ENCODE data around the gene SP2. TPM values are rescaled to one million over a fixed set of nuclear protein-coding genes. Genes with fewer than 3 reads are reported as not detected.
A peak's percentile ranks its signal among the peaks of the same experiment; 100 is the strongest.

The SP2 gene
- total and polyA plus RNA-seq, 2 of the 8 experiments (the other 6 are each of a cell fraction or from before 2014, with no cell fraction given) = 5.6 to 13.8 TPM

DNA sequence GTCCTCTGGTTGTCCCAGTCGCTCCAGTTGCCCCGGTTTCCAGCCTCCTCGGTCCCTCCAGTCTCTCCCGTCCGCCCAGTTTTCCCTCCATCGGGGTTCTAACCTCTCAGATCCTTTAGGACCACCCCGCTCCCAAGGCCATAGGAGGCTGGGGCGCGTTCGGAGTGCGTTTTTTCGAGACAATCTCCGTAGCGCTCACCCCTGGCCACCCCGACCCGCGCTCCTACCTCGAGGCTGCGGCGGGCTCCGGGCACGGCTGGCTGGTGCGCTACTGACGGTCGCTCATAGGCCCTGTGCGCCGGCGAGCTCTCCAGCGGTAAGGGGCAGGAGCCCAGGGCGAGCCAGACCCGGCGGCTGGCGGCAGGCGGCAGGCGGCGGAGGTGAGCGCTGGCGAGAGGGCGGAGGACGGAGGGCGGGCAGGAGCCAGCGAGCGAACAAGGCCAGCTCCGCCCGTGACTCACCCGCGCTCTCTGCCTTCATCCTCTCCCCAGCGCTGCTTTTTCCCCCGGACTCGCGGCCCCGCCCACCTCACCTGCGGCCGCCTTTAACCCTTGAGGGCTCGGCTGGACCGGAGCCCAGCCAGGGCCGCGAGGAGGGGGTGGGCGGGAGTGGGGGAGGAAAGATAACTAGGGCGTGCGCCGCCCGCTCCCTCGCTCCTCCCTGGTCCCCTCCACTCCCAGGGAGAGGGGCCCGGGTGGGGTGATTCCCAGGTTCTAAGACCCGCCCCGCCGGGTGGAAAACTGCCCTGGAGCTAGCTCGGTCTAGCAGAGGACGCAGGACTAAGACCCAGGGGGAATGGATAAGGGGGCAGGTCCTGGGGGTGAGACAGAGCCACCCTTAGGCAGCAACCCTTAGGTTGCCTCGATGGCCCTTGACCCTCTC is 45.1 kb upstream of the SP2 start, which contains the start of gene SP6 (continued):
- peak; percentile 67 for TF ChIP-seq KDM4A (IDR thresholded peaks at IDR 0.05; ENCODE audit: low read depth, low read length, severe bottlenecking)
- no peak for TF ChIP-seq RNF2 (IDR thresholded peaks at IDR 0.05; ENCODE audit: borderline replicate concordance, low read depth, low read length, missing control alignments, poor library complexity, severe bottlenecking)
- TF ChIP-seq RAD21 (IDR thresholded peaks at IDR 0.05 in 1 of 2, conservative IDR thresholded peaks at IDR 0.05 in 1 of 2; ENCODE audit: low read depth in 2 of 2, low read length in 2 of 2) = no peak
- TF ChIP-seq GABPA (IDR thresholded peaks at IDR 0.05; ENCODE audit: borderline replicate concordance, insufficient read depth, low read length) = 0 out of 2 replicates have a peak, but pooled peaks have one; percentile 24
- no peak for TF ChIP-seq ZNF274 (IDR thresholded peaks at IDR 0.05; ENCODE audit: borderline replicate concordance, extremely low read depth, low read length)
- TF ChIP-seq SIRT6 (IDR thresholded peaks at IDR 0.05; ENCODE audit: low read length) = no peak
- no peak for TF ChIP-seq CEBPB (IDR thresholded peaks at IDR 0.05; ENCODE audit: low read depth, low read length)
- peak; percentile 3 for TF ChIP-seq EZH2 (IDR thresholded peaks at IDR 0.05; ENCODE audit: low read depth, low read length, severe bottlenecking)
- TF ChIP-seq POU5F1 (IDR thresholded peaks at IDR 0.05; ENCODE audit: low read depth, low read length) = no peak
- peak in 1 of 2 experiments; percentile 66; a peak in 1 of 4 replicates for TF ChIP-seq SIN3A (conservative IDR thresholded peaks at IDR 0.05 in 1 of 2, IDR thresholded peaks at IDR 0.05 in 1 of 2; ENCODE audit: low read depth in 1 of 2, low read length in 2 of 2)
- TF ChIP-seq, protein P1, sequence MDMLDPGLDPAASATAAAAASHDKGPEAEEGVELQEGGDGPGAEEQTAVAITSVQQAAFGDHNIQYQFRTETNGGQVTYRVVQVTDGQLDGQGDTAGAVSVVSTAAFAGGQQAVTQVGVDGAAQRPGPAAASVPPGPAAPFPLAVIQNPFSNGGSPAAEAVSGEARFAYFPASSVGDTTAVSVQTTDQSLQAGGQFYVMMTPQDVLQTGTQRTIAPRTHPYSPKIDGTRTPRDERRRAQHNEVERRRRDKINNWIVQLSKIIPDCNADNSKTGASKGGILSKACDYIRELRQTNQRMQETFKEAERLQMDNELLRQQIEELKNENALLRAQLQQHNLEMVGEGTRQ (IDR thresholded peaks at IDR 0.05; ENCODE audit: low read length) = no peak
- TF ChIP-seq SP1 (IDR thresholded peaks at IDR 0.05; ENCODE audit: low read depth, low read length) = 0 out of 2 replicates have a peak, but pooled peaks have one; percentile 21
- no peak for TF ChIP-seq EP300 (IDR thresholded peaks at IDR 0.05; ENCODE audit: borderline replicate concordance in 1 of 2, low read depth in 2 of 2, low read length in 2 of 2)
- TF ChIP-seq EGR1 (IDR thresholded peaks at IDR 0.05; ENCODE audit: borderline replicate concordance, low read depth, low read length) = peak; percentile 15; the same call in 1 of the 2 replicates
- peak; percentile 92 for TF ChIP-seq TAF1 (IDR thresholded peaks at IDR 0.05; ENCODE audit: low read depth, low read length)
- peak in 1 of 2 experiments; percentile 70; a peak in 2 of 3 replicates for TF ChIP-seq POLR2A (IDR thresholded peaks at IDR 0.05; ENCODE audit: control extremely low read depth in 1 of 2, low read depth in 2 of 2, low read length in 2 of 2)
- no peak for TF ChIP-seq SRF (IDR thresholded peaks at IDR 0.05; ENCODE audit: low read depth, low read length)
- no peak for TF ChIP-seq MAFK (IDR thresholded peaks at IDR 0.05; ENCODE audit: low read depth, low read length)
- TF ChIP-seq TAF7 (optimal IDR thresholded peaks at IDR 0.05; ENCODE audit: borderline replicate concordance, low read depth, low read length) = peak; percentile 76
- no peak for TF ChIP-seq BRCA1 (IDR thresholded peaks at IDR 0.05; ENCODE audit: low read depth, low read length)
- TF ChIP-seq ASH2L (IDR thresholded peaks at IDR 0.05; ENCODE audit: low read length) = peak; percentile 43
- peak; percentile 78; the same call in 1 of the 2 replicates for TF ChIP-seq POLR2AphosphoS5 (IDR thresholded peaks at IDR 0.05; ENCODE audit: low read depth, low read length)
